Neutrophil (primary cell): ENCODE measurements around the gene CFAP65.

ENCODE experiments used
- H3K27ac ChIP-seq: fragments of 200-600 bp; sonication (generic); 2 replicates; pipeline ENCODE4 v1.5.1; 2016; ENCODE audit warnings: mild to moderate bottlenecking, moderate library complexity
- H3K27me3 ChIP-seq: fragments of 200-600 bp; sonication (generic); 2 replicates; pipeline ENCODE4 v1.6.0; 2016; ENCODE audit warnings: mild to moderate bottlenecking
- H3K36me3 ChIP-seq: fragments of 200-600 bp; sonication (generic); 2 replicates; pipeline ENCODE4 v1.5.1; 2017
- H3K4me1 ChIP-seq, 2 experiments: fragments of 200-600 bp in 1 of 2; sonication (generic) in 1 of 2; 1 replicate in 1 of 2; 2 replicates in 1 of 2; pipeline versions ENCODE4 v1.5.1 to v1.6.1; 2013 to 2016; ENCODE audit warnings: low read depth in 1 of 2, low read length in 1 of 2, mild to moderate bottlenecking in 1 of 2, moderate library complexity in 1 of 2; ENCODE audit not compliant: control insufficient read depth in 1 of 2, insufficient read depth in 1 of 2
- H3K4me3 ChIP-seq, 2 experiments: fragments of 200-600 bp in 1 of 2; sonication (generic) in 1 of 2; 1 replicate in 1 of 2; 2 replicates in 1 of 2; pipeline ENCODE4 v1.5.1; 2013 to 2016; ENCODE audit warnings: low read depth in 1 of 2, low read length in 1 of 2, mild to moderate bottlenecking in 1 of 2, moderate library complexity in 1 of 2
- H3K9me3 ChIP-seq: fragments of 200-600 bp; sonication (generic); 2 replicates; pipeline ENCODE4 v1.5.1; 2016
- CTCF ChIP-seq: fragments of 200-600 bp; sonication (generic); IDR thresholded peaks from 2 replicates; pipeline ENCODE4 v1.5.1; 2016; ENCODE audit warnings: antibody characterized with exemption

CFAP65 gene

GRCh38 chr2:219057709-219058540 is 16.6 kb upstream of the CFAP65 start:
- H3K36me3 ChIP-seq = no peaks in the 10 kb centered on the region
- H3K4me1 ChIP-seq = peaks cover 3 to 32% of the 10 kb centered on the region in 2 experiments
- no peak overlapping the region for H3K27ac ChIP-seq
- H3K4me3 ChIP-seq = no peak overlapping the region
- peaks cover 100% of the 10 kb centered on the region for H3K27me3 ChIP-seq
- TF ChIP-seq CTCF = peak; percentile 68
- H3K9me3 ChIP-seq = no peaks in the 10 kb centered on the region

GRCh38 chr2:219056896-219057708 is 15.8 kb upstream of the CFAP65 start:
- Histone ChIP-seq H3K4me3 (no peak overlapping the region), H3K27me3 (peaks cover 100% of the 10 kb centered on the region), H3K36me3 (no peaks in the 10 kb centered on the region), H3K4me1 (peaks cover 3 to 32% of the 10 kb centered on the region in 2 experiments), H3K9me3 (no peaks in the 10 kb centered on the region), H3K27ac (no peak overlapping the region)
- TF ChIP-seq CTCF = no peak

- Histone ChIP-seq H3K9me3 (no peaks in the 10 kb centered on the region), H3K4me3 (no peak overlapping the region), H3K27me3 (peaks cover 100% of the 10 kb centered on the region), H3K36me3 (no peaks in the 10 kb centered on the region), H3K4me1 (peaks cover 3 to 32% of the 10 kb centered on the region in 2 experiments), H3K27ac (no peak overlapping the region)
- no peak for TF ChIP-seq CTCF
These were observed 15.0 kb upstream of the CFAP65 start for GRCh38 chr2:219056176-219056895.

GRCh38 chr2:219054956-219055903 is 13.9 kb upstream of the CFAP65 start:
- Histone ChIP-seq H3K27me3 (peaks cover 100% of the 10 kb centered on the region), H3K4me3 (no peak overlapping the region), H3K9me3 (no peaks in the 10 kb centered on the region), H3K27ac (no peak overlapping the region), H3K36me3 (no peaks in the 10 kb centered on the region), H3K4me1 (peaks cover 3 to 24% of the 10 kb centered on the region in 2 experiments)
- TF ChIP-seq CTCF = no peak
